Natural killer cell (primary cell): ENCODE measurements around the gene CORO2B. TPM values are rescaled to one million over a fixed set of nuclear protein-coding genes. Genes with fewer than 3 reads are reported as not detected.

Source experiments
- ATAC-seq, 3 donors: fragments of 150-1000 bp in 2 of 3; fragments of 200-7000 bp in 1 of 3; cut with Tn5 transposase; 1 replicate in 1 of 3; 2 replicates in 2 of 3; pipeline ENCODE4 v1.10.0; 2021; ENCODE audit warnings: mild to moderate bottlenecking in 2 of 3, moderate library complexity in 2 of 3
- DNase-seq, 2 donors: peaks; one replicate each; pipeline versions ENCODE4 v3.0.0 to v3.0.0-alpha.2; 2013 to 2021; ENCODE audit warnings: mixed read lengths in 1 of 2
- H3K27ac ChIP-seq: one replicate; pipeline ENCODE4 v1.5.1; 2013; ENCODE audit warnings: mild to moderate bottlenecking, low read length
- H3K27me3 ChIP-seq: one replicate; pipeline ENCODE4 v1.6.1; 2013; ENCODE audit warnings: low read length; ENCODE audit not compliant: control insufficient read depth, insufficient read depth
- H3K36me3 ChIP-seq: one replicate; pipeline ENCODE4 v1.6.1; 2013; ENCODE audit warnings: low read length; ENCODE audit not compliant: control insufficient read depth, insufficient read depth
- H3K4me1 ChIP-seq: one replicate; pipeline ENCODE4 v1.6.1; 2013; ENCODE audit warnings: low read length; ENCODE audit not compliant: control insufficient read depth, insufficient read depth
- H3K4me3 ChIP-seq: one replicate; pipeline ENCODE4 v1.5.1; 2013; ENCODE audit warnings: low read length
- H3K9me3 ChIP-seq: one replicate; pipeline ENCODE4 v1.6.1; 2013; ENCODE audit warnings: low read length; ENCODE audit not compliant: control insufficient read depth, insufficient read depth
- H3K27ac Mint-ChIP-seq, 2 donors: one replicate each; pipeline ENCODE4 v1.8.0; 2022; ENCODE audit warnings: mild to moderate bottlenecking in 2 of 2, mixed read lengths in 2 of 2, moderate library complexity in 1 of 2
- H3K27me3 Mint-ChIP-seq, 2 donors: one replicate each; pipeline ENCODE4 v1.8.0; 2022; ENCODE audit warnings: low read depth in 2 of 2, mixed read lengths in 2 of 2
- H3K36me3 Mint-ChIP-seq: one replicate; pipeline ENCODE4 v1.8.0; 2022; ENCODE audit warnings: mixed read lengths
- H3K4me1 Mint-ChIP-seq, 2 donors: one replicate each; pipeline ENCODE4 v1.8.0; 2022; ENCODE audit warnings: mixed read lengths in 2 of 2
- H3K4me3 Mint-ChIP-seq: one replicate; pipeline ENCODE4 v1.8.0; 2022; ENCODE audit warnings: mild to moderate bottlenecking, moderate library complexity, mixed read lengths
- H3K9me3 Mint-ChIP-seq, 2 donors: one replicate each; pipeline ENCODE4 v1.8.0; 2022; ENCODE audit warnings: mixed read lengths in 2 of 2
- CTCF ChIP-seq: fragments of 200-600 bp; IDR thresholded peaks from one replicate; pipeline ENCODE4 v1.8.0; 2022; ENCODE audit warnings: antibody characterized with exemption
- WGBS: methylation state at CpG from one replicate; pipeline ENCODE4 v1.1.7; 2013; ENCODE audit warnings: missing lambda C conversion rate; ENCODE audit not compliant: insufficient coverage; 5-methylcytosine and 5-hydroxymethylcytosine counted together
- intact Hi-C: fragments of 100-400 bp; cut with micrococcal nuclease; formaldehyde crosslinking; loops from one replicate; pipeline ENCODE4 v1.14.2; 2022
- total RNA-seq, 4 donors: library from RNA; stranded (reverse); fragments of 120-200 nt in 1 of 4; gene quantifications; one replicate each; pipeline versions ENCODE4 v1.2.3 to v1.2.4, GENCODE V29; 2013 to 2022

Gene CORO2B
- total RNA-seq, 3 donors from 2014 or later (not counting 1 experiment from before 2014, with no cell fraction given): 0.13 TPM; not detected in 2

DNA sequence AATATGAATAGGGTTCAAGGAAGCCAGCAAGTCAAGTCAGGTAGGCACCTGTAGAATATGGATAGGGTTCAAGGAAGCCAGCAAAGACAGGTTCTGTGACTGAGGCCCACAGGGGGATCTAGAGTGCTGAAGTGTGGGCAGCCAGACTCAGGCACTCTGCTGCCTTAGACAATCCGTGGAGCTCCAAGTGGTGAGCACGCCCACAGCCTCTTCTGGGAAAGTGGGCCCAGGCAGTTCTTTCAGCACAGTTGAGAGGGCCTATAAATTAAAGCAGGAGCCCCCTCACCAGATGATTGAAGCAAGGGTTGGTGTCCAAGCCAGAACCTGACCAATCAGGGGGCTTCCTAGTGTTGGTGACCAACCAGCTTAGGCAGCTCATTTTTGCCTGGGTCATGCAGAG, 190.9 kb downstream of the CORO2B start:
- ATAC-seq (no peak), DNase-seq (no peak)
- no peak overlapping the region for H3K4me3 Mint-ChIP-seq
- Histone ChIP-seq H3K4me3 (no peak overlapping the region), H3K9me3 (no peaks in the 10 kb centered on the region), H3K27me3 (no peaks in the 10 kb centered on the region), H3K36me3 (no peaks in the 10 kb centered on the region), H3K27ac (no peak overlapping the region), H3K4me1 (no peaks in the 10 kb centered on the region)
- H3K9me3 Mint-ChIP-seq: no peaks in the 10 kb centered on the region
- H3K36me3 Mint-ChIP-seq: no peaks in the 10 kb centered on the region
- TF ChIP-seq CTCF: no peak
- H3K4me1 Mint-ChIP-seq: peaks cover 6 to 11% of the 10 kb centered on the region in 2 donors
- no peak overlapping the region for H3K27ac Mint-ChIP-seq
- intact Hi-C loops: no loop called here
- WGBS: 89% methylated on average over 2 of the region's 2 CpGs
- peaks cover 0 to 5% of the 10 kb centered on the region in 2 donors for H3K27me3 Mint-ChIP-seq

DNA sequence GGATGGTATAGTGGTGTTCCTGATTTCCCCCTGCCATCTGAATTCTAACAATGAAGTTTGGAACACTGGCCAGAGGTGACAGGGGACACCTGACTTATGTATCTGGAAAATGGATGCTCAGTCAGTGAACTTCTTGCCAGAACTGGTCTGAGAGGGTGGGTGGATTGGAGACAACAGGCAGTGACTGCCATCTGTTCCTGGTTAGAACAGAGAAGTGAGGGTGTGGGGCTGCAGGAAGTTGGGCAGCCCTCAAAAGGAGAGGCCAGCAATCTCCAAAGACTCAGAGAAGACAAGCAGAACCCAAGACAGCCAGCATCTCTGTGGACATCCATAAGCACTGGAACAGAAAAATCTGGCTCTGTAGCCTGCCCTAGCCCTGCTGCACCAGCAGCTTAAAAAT, 191.4 kb downstream of the CORO2B start:
- H3K27me3 Mint-ChIP-seq: peaks cover 0 to 5% of the 10 kb centered on the region in 2 donors
- no peak overlapping the region for H3K4me3 Mint-ChIP-seq
- H3K27ac Mint-ChIP-seq: no peak overlapping the region
- H3K36me3 ChIP-seq: no peaks in the 10 kb centered on the region
- DNase-seq (no peak), ATAC-seq (no peak)
- H3K27me3 ChIP-seq: no peaks in the 10 kb centered on the region
- intact Hi-C loops: no loop called here
- no peaks in the 10 kb centered on the region for H3K36me3 Mint-ChIP-seq
- peaks cover 8 to 16% of the 10 kb centered on the region in 2 donors for H3K4me1 Mint-ChIP-seq
- H3K4me1 ChIP-seq: peaks cover under 1% of the 10 kb centered on the region
- no peaks in the 10 kb centered on the region for H3K9me3 ChIP-seq
- TF ChIP-seq CTCF: no peak
- H3K4me3 ChIP-seq: no peak overlapping the region
- H3K27ac ChIP-seq: no peak overlapping the region
- H3K9me3 Mint-ChIP-seq: no peaks in the 10 kb centered on the region

DNA sequence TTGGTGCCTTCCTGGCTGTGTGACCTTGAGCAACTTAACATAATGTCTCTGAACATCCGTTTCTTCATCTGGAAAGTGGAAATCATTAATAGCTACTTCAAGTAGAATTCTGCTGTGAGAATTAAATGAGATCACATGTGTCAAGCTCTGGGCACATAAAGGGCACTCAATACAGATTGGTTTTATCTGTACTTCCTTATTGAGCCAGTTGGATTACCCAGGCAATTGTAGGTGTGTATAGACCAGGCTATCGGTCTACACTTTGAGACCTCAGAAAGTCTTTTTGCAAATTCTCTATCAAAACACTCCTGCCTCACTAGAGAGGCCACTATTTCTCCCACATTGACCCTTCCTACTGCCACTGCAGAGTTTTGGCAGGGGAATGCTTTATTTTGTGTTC, 194.2 kb downstream of the CORO2B start:
- Mint-ChIP-seq H3K27me3 (peaks cover 0 to 5% of the 10 kb centered on the region in 2 donors), H3K27ac (no peak overlapping the region), H3K36me3 (no peaks in the 10 kb centered on the region), H3K9me3 (no peaks in the 10 kb centered on the region), H3K4me1 (peaks cover 32 to 40% of the 10 kb centered on the region in 2 donors), H3K4me3 (no peak overlapping the region)
- intact Hi-C loops: no loop called here
- 79% methylated on average over 1 of the region's 2 CpGs for WGBS
- no peak for TF ChIP-seq CTCF
- Histone ChIP-seq H3K9me3 (no peaks in the 10 kb centered on the region), H3K36me3 (peaks cover 4% of the 10 kb centered on the region), H3K27ac (no peak overlapping the region), H3K4me1 (peaks cover 21% of the 10 kb centered on the region), H3K4me3 (no peak overlapping the region), H3K27me3 (no peaks in the 10 kb centered on the region)
- ATAC-seq (no peak), DNase-seq (no peak)

GRCh38 chr15:68774120-68774519, 195.3 kb downstream of the CORO2B start:
- no peak for TF ChIP-seq CTCF
- H3K36me3 Mint-ChIP-seq: no peaks in the 10 kb centered on the region
- no peaks in the 10 kb centered on the region for H3K9me3 Mint-ChIP-seq
- Histone ChIP-seq H3K27me3 (no peaks in the 10 kb centered on the region), H3K27ac (no peak overlapping the region), H3K9me3 (no peaks in the 10 kb centered on the region), H3K36me3 (peaks cover 7% of the 10 kb centered on the region), H3K4me1 (peaks cover 21% of the 10 kb centered on the region), H3K4me3 (no peak overlapping the region)
- peaks cover 32 to 40% of the 10 kb centered on the region in 2 donors for H3K4me1 Mint-ChIP-seq
- H3K27ac Mint-ChIP-seq: no peak overlapping the region
- WGBS: 93% methylated on average over 4 of the region's 4 CpGs
- DNase-seq: no peak
- no peak for ATAC-seq
- H3K27me3 Mint-ChIP-seq: peaks cover 0 to 5% of the 10 kb centered on the region in 2 donors
- intact Hi-C loops: no loop called here
- no peak overlapping the region for H3K4me3 Mint-ChIP-seq
